Adrenal gland (tissue), 19 donors: Measurements from ENCODE around the gene SPDYA. TPM values are rescaled to one million over a fixed set of nuclear protein-coding genes. Genes with fewer than 3 reads are reported as not detected.
A peak's percentile ranks its signal among the peaks of the same experiment; 100 is the strongest.

Experiments used
- DNase-seq, 7 donors: peaks; one replicate each; pipeline ENCODE4 v3.0.0-alpha.2; 2019 to 2020
- H3K27ac ChIP-seq, 5 donors: fragments of 200-600 bp; sonication (generic) in 4 of 5; 1 replicate in 3 of 5; 2 replicates in 2 of 5; pipeline versions ENCODE4 v1.5.1 to v1.8.0; 2016 to 2020; ENCODE audit warnings: mild to moderate bottlenecking in 1 of 5
- H3K27me3 ChIP-seq: fragments of 200-600 bp; 2 replicates; pipeline ENCODE4 v1.8.0; 2021
- H3K36me3 ChIP-seq, 2 donors: fragments of 200-600 bp; replicated peaks in 1 of 2; 1 replicate in 1 of 2; 2 replicates in 1 of 2; pipeline versions ENCODE4 v1.5.1 to v1.8.0; 2018 to 2022
- H3K4me1 ChIP-seq, 2 donors: fragments of 200-600 bp; replicated peaks in 1 of 2; 1 replicate in 1 of 2; 2 replicates in 1 of 2; pipeline versions ENCODE4 v1.5.1 to v1.8.0; 2018 to 2021
- H3K4me3 ChIP-seq, 4 donors: fragments of 200-600 bp; sonication (generic) in 3 of 4; one replicate each; pipeline ENCODE4 v1.5.1; 2016 to 2018
- H3K9me3 ChIP-seq, 3 donors: fragments of 200-600 bp; sonication (generic) in 1 of 3; replicated peaks in 1 of 3; 1 replicate in 2 of 3; 2 replicates in 1 of 3; pipeline versions ENCODE4 v1.5.1 to v1.8.0; 2016 to 2021
- POLR2A ChIP-seq, 2 donors: fragments of 450-650 bp; IDR thresholded peaks; one replicate each; pipeline ENCODE4 v1.6.1; 2017; ENCODE audit warnings: antibody characterized with exemption in 2 of 2, mild to moderate bottlenecking in 2 of 2, moderate library complexity in 1 of 2
- WGBS, 4 donors: extraction: QIAGEN DNeasy Blood & Tissue Kit in 2 of 4; methylation state at CpG; one replicate each; pipeline versions ENCODE4 v1.1.5 to v1.1.7; 2013 to 2017; 5-methylcytosine and 5-hydroxymethylcytosine counted together
- intact Hi-C, 2 donors: fragments of 100-400 bp; cut with DNase I; formaldehyde crosslinking; loops; one replicate each; pipeline versions ENCODE4 v1.14.1 to v1.15.0; 2022 to 2023
- long read RNA-seq, 10 donors: library from polyadenylated mRNA in 3 of 10; unstranded in 2 of 10; stranded (forward) in 1 of 10; transcript quantifications; one replicate each; pipeline ENCODE4 v2.0.0 and lab custom pipeline, GENCODE V29; 2021 to 2026
- polyA plus RNA-seq, 3 donors: library from polyadenylated mRNA; stranded (reverse); fragments of 200-250 nt in 2 of 3; fragments of 350-450 nt in 1 of 3; fragmentation: Illumina TruSeq in 1 of 3; extraction: RNeasy Lipid Tissue Mini Kit (QIAGEN cat#74804) in 1 of 3; gene quantifications; one replicate each; pipeline ENCODE4 v1.2.3, GENCODE V29; 2013 to 2014
- total RNA-seq, 9 donors: library from RNA; depleted of rRNA in 4 of 9; stranded (reverse); fragments of >200 nt in 4 of 9; fragments of 120-200 nt in 1 of 9; fragmentation: NEBNext Ultra II Directional in 1 of 9; extraction: Animal tissue kit (Norgen Biotek cat#: 25700) in 1 of 9; gene quantifications; one replicate each; pipeline versions ENCODE4 v1.1.0 to v1.2.4, GENCODE V29; 2013 to 2023
- TF ChIP-seq, protein P1 (sequence below), 6 experiments: fragments of 450-650 bp in 4 of 6; fragments of 200-600 bp in 2 of 6; sonication (generic) in 1 of 6; IDR thresholded peaks; 1 replicate in 5 of 6; 2 replicates in 1 of 6; pipeline versions ENCODE4 v1.5.1 to v1.8.0; 2016 to 2021; ENCODE audit warnings: antibody characterized with exemption in 6 of 6, mild to moderate bottlenecking in 2 of 6, moderate library complexity in 1 of 6
- donor health status: healthy with polysubstance abuse.
- donor health status: Bipolar disorder and iron deficiency.
- donor health status: DM: yes; HTN: yes; CAD: no.
- donor health status: DM: no; HTN: no; CAD: no.
- donor health status: DM: no; HTN: no; CAD: no.
- donor health status: DM: yes; HTN: yes; CAD: no.

SPDYA gene
- total RNA-seq (1 to 10 TPM in 1 of 9 donors, under 1 TPM in 6, not detected in 2; 0.26 to 1.7 (median 0.30) TPM), polyA plus RNA-seq (1 to 10 TPM in 1 of 3 donors, under 1 TPM in 2; 0.13 to 1.9 (median 0.24) TPM)
- long read RNA-seq, donor 1, partial matches to known transcripts, result 0 of 17 reads
- long read RNA-seq, donor 1, other reads (novel, unspliced or antisense), result 17 of 17 reads
- long read RNA-seq, donor 2, partial matches to known transcripts, result 0 of 6 reads
- long read RNA-seq, donor 2, other reads (novel, unspliced or antisense), result 6 of 6 reads
- long read RNA-seq, donor 3, partial matches to known transcripts, result 0 of 6 reads
- long read RNA-seq, donor 3, other reads (novel, unspliced or antisense), result 6 of 6 reads
- long read RNA-seq, donor 4, partial matches to known transcripts, result 0 of 96 reads
- long read RNA-seq, donor 4, other reads (novel, unspliced or antisense), result 96 of 96 reads
- long read RNA-seq, donor 5, partial matches to known transcripts, result 0 of 3 reads
- long read RNA-seq, donor 5, other reads (novel, unspliced or antisense), result 3 of 3 reads
- long read RNA-seq, donor 6, partial matches to known transcripts, result 0 of 31 reads
- long read RNA-seq, donor 6, other reads (novel, unspliced or antisense), result 31 of 31 reads
- long read RNA-seq, donor 7, result 0 reads
- long read RNA-seq, donor 8, partial matches to known transcripts, result 14 of 26 reads
- long read RNA-seq, donor 8, other reads (novel, unspliced or antisense), result 12 of 26 reads
- long read RNA-seq, donor 9, result 0 reads
- long read RNA-seq, donor 10, partial matches to known transcripts, result 0 of 9 reads
- long read RNA-seq, donor 10, other reads (novel, unspliced or antisense), result 9 of 9 reads

DNA sequence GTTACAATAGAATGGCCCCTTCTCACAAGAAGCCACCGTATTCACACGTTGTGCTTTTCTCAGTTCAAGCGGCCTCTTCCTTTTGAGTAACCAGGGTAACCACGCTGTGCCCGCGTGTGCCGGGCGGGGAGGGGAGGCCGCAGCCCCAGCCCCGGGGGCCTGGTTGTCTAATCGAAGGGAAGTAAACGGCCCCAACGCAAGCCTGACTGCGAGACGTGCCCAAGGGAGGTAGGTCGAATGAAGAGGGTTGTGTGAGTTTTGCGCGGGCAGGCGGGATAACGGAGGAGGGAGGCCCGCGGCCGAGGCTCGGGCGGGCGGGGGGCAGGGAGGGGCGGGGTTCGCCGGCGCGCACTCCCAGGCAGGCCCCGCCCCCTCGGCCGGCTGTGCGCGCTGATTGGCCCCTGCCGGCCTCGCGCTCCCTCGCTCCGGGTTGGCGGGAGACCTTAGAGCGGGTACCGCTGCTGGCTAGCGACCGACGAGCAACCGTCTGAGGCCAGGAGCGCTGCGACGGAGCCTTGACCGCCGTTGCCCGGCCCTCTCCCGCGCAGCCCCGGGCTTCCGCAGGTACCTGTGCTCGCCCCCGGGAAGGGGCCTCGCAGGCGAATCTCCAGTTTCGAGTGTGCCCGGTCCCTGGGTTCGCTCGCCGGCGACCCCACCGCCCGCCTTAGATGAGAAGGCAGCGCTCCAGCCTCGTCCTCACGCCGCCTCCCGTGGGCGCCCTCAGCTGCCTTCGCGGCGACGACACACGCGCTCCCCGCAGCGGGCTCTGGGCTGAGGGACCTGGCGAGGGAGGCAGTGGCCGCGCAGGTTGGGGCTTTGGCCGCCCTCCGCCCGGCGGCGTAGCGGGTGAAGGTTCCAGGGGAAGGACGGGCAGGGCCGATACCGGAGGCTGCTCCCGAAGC lies at the start of gene SPDYA:
TSS of gene SPDYA (plus strand) at position 451 of the 902 bp plus-strand sequence. CDS start 5,181 bp downstream, outside the sequence.
- 1 to 14% (median 2%) methylated on average over 21 to 97 of the region's 97 CpGs for WGBS, 4 donors
- intact Hi-C loops, result no loop called here
- Histone ChIP-seq H3K9me3 (no peaks in the 10 kb centered on the region), H3K27me3 (no peaks in the 10 kb centered on the region), H3K27ac (peak within 1 kb of the TSS in 2 of 5 donors; percentile 29 to 54), H3K4me3 (peak within 1 kb of the TSS in 2 of 4 donors; percentile 15 to 67), H3K36me3 (peaks cover 0 to 8% of the 10 kb centered on the region in 2 donors), H3K4me1 (peaks cover 6 to 13% of the 10 kb centered on the region in 2 donors)
- peak; percentile 63 to 84 (median 80) for DNase-seq
- TF ChIP-seq, protein P1, sequence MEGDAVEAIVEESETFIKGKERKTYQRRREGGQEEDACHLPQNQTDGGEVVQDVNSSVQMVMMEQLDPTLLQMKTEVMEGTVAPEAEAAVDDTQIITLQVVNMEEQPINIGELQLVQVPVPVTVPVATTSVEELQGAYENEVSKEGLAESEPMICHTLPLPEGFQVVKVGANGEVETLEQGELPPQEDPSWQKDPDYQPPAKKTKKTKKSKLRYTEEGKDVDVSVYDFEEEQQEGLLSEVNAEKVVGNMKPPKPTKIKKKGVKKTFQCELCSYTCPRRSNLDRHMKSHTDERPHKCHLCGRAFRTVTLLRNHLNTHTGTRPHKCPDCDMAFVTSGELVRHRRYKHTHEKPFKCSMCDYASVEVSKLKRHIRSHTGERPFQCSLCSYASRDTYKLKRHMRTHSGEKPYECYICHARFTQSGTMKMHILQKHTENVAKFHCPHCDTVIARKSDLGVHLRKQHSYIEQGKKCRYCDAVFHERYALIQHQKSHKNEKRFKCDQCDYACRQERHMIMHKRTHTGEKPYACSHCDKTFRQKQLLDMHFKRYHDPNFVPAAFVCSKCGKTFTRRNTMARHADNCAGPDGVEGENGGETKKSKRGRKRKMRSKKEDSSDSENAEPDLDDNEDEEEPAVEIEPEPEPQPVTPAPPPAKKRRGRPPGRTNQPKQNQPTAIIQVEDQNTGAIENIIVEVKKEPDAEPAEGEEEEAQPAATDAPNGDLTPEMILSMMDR (IDR thresholded peaks at IDR 0.05), result no peak
- TF ChIP-seq POLR2A (IDR thresholded peaks at IDR 0.05), result no peak

DNA sequence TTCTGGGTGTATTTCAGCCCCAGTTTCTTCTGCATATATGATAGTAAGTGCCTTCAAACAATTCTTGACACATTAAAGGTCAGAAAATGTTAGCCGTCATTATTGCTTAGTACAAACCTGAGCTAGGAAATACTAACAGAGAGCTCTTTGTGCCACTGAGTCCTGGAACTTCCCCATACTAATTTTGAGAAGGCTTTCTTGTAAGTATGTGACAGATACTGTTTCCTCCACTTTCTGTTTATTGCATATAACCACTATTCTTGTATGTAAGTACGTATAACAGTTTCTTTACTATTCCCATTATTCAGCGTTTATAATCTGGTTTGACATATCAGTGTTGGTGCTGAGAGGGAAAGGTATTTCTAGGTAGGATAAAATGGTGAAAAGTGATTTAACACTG lies 49.2 kb upstream of the SPDYA start:
- no peaks in the 10 kb centered on the region for H3K27me3 ChIP-seq
- DNase-seq, result no peak
- peaks cover 3 to 59% of the 10 kb centered on the region in 2 donors for H3K4me1 ChIP-seq
- intact Hi-C loops, result no loop called here
- no peaks in the 10 kb centered on the region for H3K9me3 ChIP-seq
- TF ChIP-seq POLR2A (IDR thresholded peaks at IDR 0.05), result no peak
- TF ChIP-seq, protein P1 (IDR thresholded peaks at IDR 0.05), result no peak
- no peak overlapping the region for H3K27ac ChIP-seq
- H3K36me3 ChIP-seq, result peaks cover 0 to 7% of the 10 kb centered on the region in 2 donors
- H3K4me3 ChIP-seq, result no peak overlapping the region
- 84 to 91% (median 86%) methylated on average over 3 of the region's 3 CpGs for whole genome bisulfite sequencing, 4 donors

DNA sequence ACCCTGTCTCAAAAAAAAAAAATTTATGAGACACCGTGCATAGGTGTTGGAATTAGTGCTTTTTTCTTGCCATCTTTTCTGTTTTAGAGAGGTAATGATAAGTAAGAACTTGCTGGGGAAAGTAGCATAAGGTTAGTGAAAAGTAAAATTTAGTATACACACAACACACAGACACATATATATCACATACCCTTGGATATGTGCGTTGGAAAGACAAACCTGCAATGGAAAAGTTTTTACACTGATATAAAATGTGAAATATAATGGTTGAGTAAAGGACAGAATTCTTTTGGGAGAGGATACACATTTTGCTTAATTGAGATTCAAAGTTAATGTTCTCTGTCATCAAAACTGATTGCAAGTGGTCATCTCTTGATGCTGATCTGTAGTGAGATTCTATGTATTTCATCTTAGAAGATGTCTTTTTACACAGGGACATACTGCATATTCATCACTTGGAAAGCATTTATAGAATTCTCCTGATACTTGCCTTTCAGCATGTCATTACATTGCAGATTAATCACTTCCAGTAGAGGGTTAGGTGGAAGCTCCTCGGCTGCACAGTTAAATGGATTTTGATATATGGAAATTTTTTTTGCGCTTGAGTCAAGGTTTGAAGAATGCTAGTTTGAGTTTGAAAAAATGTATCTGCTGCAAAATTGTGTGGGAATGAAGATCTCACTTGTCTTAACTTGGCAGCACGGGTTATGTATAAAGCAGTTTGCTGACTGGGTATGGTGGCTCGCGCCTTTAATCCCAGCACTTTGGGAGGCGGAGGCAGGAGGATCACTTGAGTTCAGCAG lies 45.5 kb upstream of the SPDYA start:
- Histone ChIP-seq H3K4me1 (peaks cover 3 to 57% of the 10 kb centered on the region in 2 donors), H3K4me3 (no peak overlapping the region), H3K36me3 (peaks cover 0 to under 1% of the 10 kb centered on the region in 2 donors), H3K27me3 (no peaks in the 10 kb centered on the region), H3K27ac (no peak overlapping the region), H3K9me3 (no peaks in the 10 kb centered on the region)
- WGBS, 4 donors, result 82 to 84% (median 83%) methylated on average over 8 of the region's 8 CpGs
- no peak for DNase-seq
- TF ChIP-seq, protein P1 (IDR thresholded peaks at IDR 0.05), result no peak
- TF ChIP-seq POLR2A (IDR thresholded peaks at IDR 0.05), result no peak
- intact Hi-C loops, result no loop called here
